PC-3 (cell line): ENCODE measurements around the gene BAIAP2. TPM values are rescaled to one million over a fixed set of nuclear protein-coding genes. Genes with fewer than 3 reads are reported as not detected.

Source experiments
- ATAC-seq: fragments of 200-7000 bp; cut with Tn5 transposase; 2 replicates; pipeline ENCODE4 v1.9.1; 2020; ENCODE audit warnings: mild to moderate bottlenecking, moderate library complexity
- BruUV-seq: library from RNA; stranded (reverse); fragments of 400-500 nt; replicated peaks from 2 replicates; lab custom pipeline; 2021; lab: Mats Ljungman, UMichigan
- CTCF ChIA-PET: fragments of 300-600 bp; sonication (Branson Sonifier 250); formaldehyde crosslinking; loops from one replicate; lab custom pipeline; 2022; ENCODE audit warnings: antibody characterized with exemption; lab: Charles Lee
- POLR2A ChIA-PET: fragments of 300-600 bp; sonication (Branson Sonifier 250); formaldehyde crosslinking; loops from one replicate; lab custom pipeline; 2022; ENCODE audit warnings: antibody characterized with exemption; ENCODE audit not compliant: unreplicated experiment; lab: Charles Lee
- DNase-seq: peaks from one replicate; pipeline ENCODE4 v3.0.0-alpha.2; 2015
- H2AFZ ChIP-seq: fragments of 300-600 bp; sonication (generic); 2 replicates; pipeline ENCODE4 v1.6.0; 2016; ENCODE audit warnings: antibody characterized with exemption, low read length
- H3F3A ChIP-seq: fragments of 300-600 bp; sonication (generic); one replicate; pipeline ENCODE4 v1.6.0; 2017; ENCODE audit warnings: antibody characterized with exemption, low read length, control low read depth, mild to moderate bottlenecking; ENCODE audit not compliant: unreplicated experiment
- H3K27ac ChIP-seq: fragments of 300-600 bp; sonication (generic); 2 replicates; pipeline ENCODE4 v1.5.1; 2016; ENCODE audit warnings: mild to moderate bottlenecking, low read length
- H3K27me3 ChIP-seq: fragments of 300-600 bp; sonication (generic); 2 replicates; pipeline ENCODE4 v1.6.1; 2016; ENCODE audit warnings: low read length, mixed read lengths
- H3K36me3 ChIP-seq: fragments of 300-600 bp; sonication (generic); 2 replicates; pipeline ENCODE4 v1.6.1; 2016; ENCODE audit warnings: low read depth, mixed run types, low read length, mixed read lengths
- H3K4me1 ChIP-seq: fragments of 300-600 bp; sonication (generic); 2 replicates; pipeline ENCODE4 v1.5.1; 2016; ENCODE audit warnings: low read length; ENCODE audit not compliant: insufficient read depth
- H3K4me2 ChIP-seq: fragments of 300-600 bp; sonication (generic); 2 replicates; pipeline ENCODE4 v1.6.0; 2016; ENCODE audit warnings: low read length
- H3K4me3 ChIP-seq: fragments of 300-600 bp; sonication (generic); 2 replicates; pipeline ENCODE4 v1.5.1; 2016; ENCODE audit warnings: mild to moderate bottlenecking, low read length, mixed read lengths
- H3K79me2 ChIP-seq: fragments of 300-600 bp; sonication (generic); 2 replicates; pipeline ENCODE4 v1.6.1; 2017; ENCODE audit warnings: low read length, mixed read lengths
- H3K9ac ChIP-seq: fragments of 300-600 bp; sonication (generic); 2 replicates; pipeline ENCODE4 v1.6.0; 2016; ENCODE audit warnings: mild to moderate bottlenecking, low read length
- H3K9me2 ChIP-seq: fragments of 300-600 bp; sonication (generic); replicated peaks from 2 replicates; pipeline ENCODE4 v1.6.1; 2016; ENCODE audit warnings: mixed run types, low read length, mixed read lengths
- H3K9me3 ChIP-seq: fragments of 300-600 bp; sonication (generic); 2 replicates; pipeline ENCODE4 v1.6.1; 2016; ENCODE audit warnings: low read length, mixed read lengths
- H4K20me1 ChIP-seq: fragments of 300-600 bp; sonication (generic); 2 replicates; pipeline ENCODE4 v1.6.1; 2016; ENCODE audit warnings: low read length, mixed read lengths
- EZH2 ChIP-seq: fragments of 300-600 bp; sonication (generic); IDR thresholded peaks from one replicate; pipeline ENCODE4 v1.6.1; 2017; ENCODE audit warnings: antibody characterized with exemption, mild to moderate bottlenecking, low read length; ENCODE audit not compliant: unreplicated experiment
- EZH2phosphoT487 ChIP-seq: fragments of 300-600 bp; sonication (generic); IDR thresholded peaks from 2 replicates; pipeline ENCODE4 v1.6.1; 2018; ENCODE audit warnings: mild to moderate bottlenecking, antibody characterized with exemption, low read length, borderline replicate concordance
- intact Hi-C: fragments of 100-400 bp; cut with micrococcal nuclease; formaldehyde crosslinking; loops from 2 replicates; pipeline ENCODE4 v1.9.0; 2023
- total RNA-seq: library from RNA; depleted of rRNA; stranded (reverse); fragments of >200 nt; gene quantifications from 2 replicates; pipeline ENCODE4 v1.2.3, GENCODE V29; 2014
- TF ChIP-seq, protein P1 (sequence below): fragments of 300-600 bp; sonication (generic); conservative IDR thresholded peaks from 2 replicates; pipeline ENCODE4 v1.5.1; 2017; ENCODE audit warnings: antibody characterized with exemption, low read depth, mild to moderate bottlenecking, low read length

The BAIAP2 gene
- total RNA-seq, 1 experiment from 2014 or later, result 56.9 TPM

DNA sequence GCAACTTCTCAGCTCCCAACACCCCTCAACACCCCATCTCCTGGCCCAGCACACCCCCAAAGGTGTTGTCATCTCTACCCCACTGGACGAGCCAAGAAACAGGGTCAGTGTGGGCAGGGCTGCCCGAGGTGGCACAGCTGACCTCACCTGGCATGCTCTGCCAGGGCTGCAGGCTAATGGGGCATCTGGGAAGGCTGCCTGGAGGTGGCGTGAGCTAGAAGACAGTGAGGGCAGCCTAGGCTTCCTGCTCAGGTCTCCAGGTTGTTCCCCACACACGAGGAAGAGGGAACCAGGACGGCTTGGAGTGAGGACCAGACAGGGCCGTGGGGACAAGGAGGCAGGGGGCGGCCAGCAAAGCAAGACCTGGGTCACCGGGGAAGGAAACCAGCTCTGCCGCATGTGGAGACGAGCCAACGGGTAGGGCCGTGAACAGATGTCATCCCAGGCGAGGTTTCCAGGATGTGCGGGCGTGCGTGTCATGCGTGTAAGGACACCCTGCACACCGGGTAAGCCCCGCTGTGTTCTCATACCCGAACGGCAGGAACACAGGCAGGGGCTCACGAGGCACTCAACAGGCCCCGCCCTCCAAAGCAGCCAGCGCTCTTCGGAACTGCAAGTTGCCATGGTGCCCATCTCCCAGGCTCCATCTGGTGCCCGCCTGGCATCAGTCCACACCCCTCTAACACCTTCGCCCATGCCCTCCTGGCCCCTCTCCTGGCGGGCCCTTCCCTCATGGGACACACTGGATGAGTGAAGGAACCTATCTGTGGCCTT, 100.7 kb downstream of the BAIAP2 start:
- no peaks in the 10 kb centered on the region for H3K27me3 ChIP-seq
- no peaks in the 10 kb centered on the region for H3K4me1 ChIP-seq
- DNase-seq, result no peak
- TF ChIP-seq EZH2 (no peak), EZH2phosphoT487 (no peak)
- TF ChIP-seq, protein P1, sequence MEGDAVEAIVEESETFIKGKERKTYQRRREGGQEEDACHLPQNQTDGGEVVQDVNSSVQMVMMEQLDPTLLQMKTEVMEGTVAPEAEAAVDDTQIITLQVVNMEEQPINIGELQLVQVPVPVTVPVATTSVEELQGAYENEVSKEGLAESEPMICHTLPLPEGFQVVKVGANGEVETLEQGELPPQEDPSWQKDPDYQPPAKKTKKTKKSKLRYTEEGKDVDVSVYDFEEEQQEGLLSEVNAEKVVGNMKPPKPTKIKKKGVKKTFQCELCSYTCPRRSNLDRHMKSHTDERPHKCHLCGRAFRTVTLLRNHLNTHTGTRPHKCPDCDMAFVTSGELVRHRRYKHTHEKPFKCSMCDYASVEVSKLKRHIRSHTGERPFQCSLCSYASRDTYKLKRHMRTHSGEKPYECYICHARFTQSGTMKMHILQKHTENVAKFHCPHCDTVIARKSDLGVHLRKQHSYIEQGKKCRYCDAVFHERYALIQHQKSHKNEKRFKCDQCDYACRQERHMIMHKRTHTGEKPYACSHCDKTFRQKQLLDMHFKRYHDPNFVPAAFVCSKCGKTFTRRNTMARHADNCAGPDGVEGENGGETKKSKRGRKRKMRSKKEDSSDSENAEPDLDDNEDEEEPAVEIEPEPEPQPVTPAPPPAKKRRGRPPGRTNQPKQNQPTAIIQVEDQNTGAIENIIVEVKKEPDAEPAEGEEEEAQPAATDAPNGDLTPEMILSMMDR, result no peak
- ChIA-PET CTCF (no interaction called here), POLR2A (interaction anchor here (0.5 kb wide), 1 partner anchor 10 kb away, joined by 3 read pairs; no protein-coding TSS in a partner anchor)
- H3K9me2 ChIP-seq, result no peaks in the 10 kb centered on the region
- no peaks in the 10 kb centered on the region for H3F3A ChIP-seq
- H4K20me1 ChIP-seq, result no peaks in the 10 kb centered on the region
- BruUV-seq, result no TSS peak
- no peak overlapping the region for H3K4me3 ChIP-seq
- no peaks in the 10 kb centered on the region for H3K9me3 ChIP-seq
- no peak overlapping the region for H3K9ac ChIP-seq
- no peak overlapping the region for H3K27ac ChIP-seq
- H2AFZ ChIP-seq, result no peak overlapping the region
- H3K4me2 ChIP-seq, result no peak overlapping the region
- H3K36me3 ChIP-seq, result no peaks in the 10 kb centered on the region
- peak; percentile 18; the same call in 1 of the 2 replicates for ATAC-seq
- no peaks in the 10 kb centered on the region for H3K79me2 ChIP-seq
- intact Hi-C loops, result no loop called here

DNA sequence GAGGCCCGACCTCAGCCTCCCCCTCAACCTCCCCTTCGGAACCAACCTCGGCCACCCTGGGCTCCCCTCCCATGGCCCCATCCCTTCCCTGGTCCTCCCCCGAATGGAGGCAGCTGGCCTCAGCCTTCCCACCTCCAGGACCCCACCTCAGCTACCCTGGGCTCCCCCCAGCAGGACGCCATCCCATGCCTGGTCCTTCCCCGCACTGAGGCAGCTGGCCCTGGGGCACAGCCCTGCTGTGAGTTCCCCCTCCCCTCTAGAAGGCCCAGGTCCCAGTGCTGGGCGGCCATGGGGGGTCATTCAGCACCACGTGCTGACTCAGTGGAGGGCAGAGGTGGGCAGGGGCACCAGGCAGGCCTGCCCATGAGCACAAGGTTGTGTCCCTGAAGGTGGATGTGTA, 101.4 kb downstream of the BAIAP2 start:
- Histone ChIP-seq H3K9ac (no peak overlapping the region), H3K9me2 (no peaks in the 10 kb centered on the region), H3K79me2 (no peaks in the 10 kb centered on the region), H3K27ac (no peak overlapping the region), H3K9me3 (no peaks in the 10 kb centered on the region), H4K20me1 (no peaks in the 10 kb centered on the region), H2AFZ (no peak overlapping the region), H3K4me2 (no peak overlapping the region), H3K27me3 (no peaks in the 10 kb centered on the region), H3F3A (no peaks in the 10 kb centered on the region), H3K4me3 (no peak overlapping the region), H3K4me1 (no peaks in the 10 kb centered on the region), H3K36me3 (no peaks in the 10 kb centered on the region)
- ATAC-seq (no peak), DNase-seq (no peak)
- BruUV-seq, result no TSS peak
- CTCF ChIA-PET, result no interaction called here
- intact Hi-C loops, result no loop called here
- POLR2A ChIA-PET, result no interaction called here
- TF ChIP-seq, protein P1, result no peak
- no peak for TF ChIP-seq EZH2
- TF ChIP-seq EZH2phosphoT487, result no peak

DNA sequence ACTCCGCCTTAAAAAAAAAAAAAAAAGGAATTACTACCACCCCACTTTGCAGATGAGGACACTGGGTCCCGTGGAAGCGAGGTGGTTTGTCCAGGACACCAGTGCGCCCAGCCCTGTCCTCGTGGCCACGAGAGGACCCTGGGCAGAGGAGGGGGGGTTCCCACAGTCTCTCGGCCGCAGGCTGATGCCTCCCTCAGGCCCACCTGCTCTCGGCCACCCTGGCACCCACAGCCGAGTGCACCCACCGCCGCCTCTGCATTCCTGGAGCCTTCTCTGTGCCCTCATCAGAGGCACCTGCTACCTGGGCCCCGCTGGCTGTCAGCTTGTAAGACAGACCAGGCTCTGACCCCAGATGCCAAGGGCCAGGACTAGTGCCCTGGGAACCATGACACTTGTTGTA, 102.3 kb downstream of the BAIAP2 start:
- no TSS peak for BruUV-seq
- no peaks in the 10 kb centered on the region for H3K9me2 ChIP-seq
- H3K9ac ChIP-seq, result no peak overlapping the region
- intact Hi-C loops, result no loop called here
- H3K36me3 ChIP-seq, result no peaks in the 10 kb centered on the region
- CTCF ChIA-PET, result no interaction called here
- no peak overlapping the region for H3K4me2 ChIP-seq
- POLR2A ChIA-PET, result no interaction called here
- no peaks in the 10 kb centered on the region for H3K27me3 ChIP-seq
- H2AFZ ChIP-seq, result no peak overlapping the region
- H3K9me3 ChIP-seq, result no peaks in the 10 kb centered on the region
- H3K4me3 ChIP-seq, result no peak overlapping the region
- no peaks in the 10 kb centered on the region for H3K4me1 ChIP-seq
- H4K20me1 ChIP-seq, result no peaks in the 10 kb centered on the region
- no peak for DNase-seq
- no peak for ATAC-seq
- H3F3A ChIP-seq, result no peaks in the 10 kb centered on the region
- no peaks in the 10 kb centered on the region for H3K79me2 ChIP-seq
- H3K27ac ChIP-seq, result no peak overlapping the region
- TF ChIP-seq EZH2, result no peak
- TF ChIP-seq EZH2phosphoT487, result no peak
- TF ChIP-seq, protein P1, result no peak
